ENCODE measurements around the gene PLCD3.
A peak's percentile ranks its signal among the peaks of the same experiment; 100 is the strongest.

PLCD3 gene
- 1.0 to 8.7 reads per million in 2 experiments for total RNA-seq

DNA sequence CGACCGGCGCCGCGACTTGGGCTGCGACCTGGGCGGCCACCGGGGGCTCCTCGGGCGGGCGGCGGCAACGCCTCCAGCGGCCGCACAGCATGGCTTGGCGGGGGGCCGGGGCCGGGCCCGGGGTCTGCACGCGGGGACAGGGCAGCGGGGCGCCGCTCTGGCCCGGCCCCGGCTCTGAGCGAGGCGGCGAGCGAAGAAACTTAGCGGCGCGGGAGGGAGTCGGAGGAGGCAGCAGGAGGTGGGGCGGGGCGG lies at the start of gene PLCD3:
Gene PLCD3 (minus strand): TSS at position 196 of the 252 bp plus-strand sequence. CDS start 105 bp downstream, at position 91.
- DNase-seq (ENCODE audit: low read depth): no peak

DNA sequence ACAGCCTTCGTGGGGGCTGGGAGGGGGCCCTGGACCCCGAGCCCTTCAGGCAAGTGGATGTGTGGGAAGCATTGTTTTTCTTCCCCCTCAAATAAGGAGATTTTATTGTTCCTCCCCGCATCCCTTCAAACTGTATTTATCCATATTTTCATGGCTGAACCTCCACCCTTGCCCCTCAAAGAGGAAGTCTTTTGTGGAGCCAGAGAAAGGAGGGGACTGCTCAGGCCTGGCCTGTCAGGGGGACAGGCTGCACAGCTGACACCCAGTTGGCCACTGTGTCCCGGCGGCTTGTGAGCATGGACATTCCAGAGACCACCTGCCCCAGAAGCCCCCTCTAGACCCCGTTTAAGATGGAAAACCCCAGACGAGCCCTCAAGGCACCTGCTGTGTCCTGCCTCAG lies 45.2 kb upstream of the PLCD3 start:
- no peak for DNase-seq (ENCODE audit: low read depth)

DNA sequence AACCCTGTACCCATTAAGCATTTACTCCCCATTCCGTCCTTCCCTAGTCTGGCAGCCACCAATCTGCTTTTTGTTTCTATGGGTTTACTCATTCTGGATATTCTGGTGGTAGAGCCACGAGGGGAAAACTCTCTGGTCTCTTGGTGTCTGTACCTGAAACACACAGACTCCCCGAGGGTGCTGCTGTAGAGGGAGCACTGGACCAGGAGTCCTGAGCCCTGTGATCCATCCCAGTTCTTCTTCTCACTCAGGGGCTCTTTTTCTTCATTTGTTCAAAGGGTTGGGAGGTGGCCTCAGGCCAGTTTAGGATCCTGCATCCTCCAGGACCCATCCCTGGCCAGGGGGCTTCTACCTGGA lies 43.4 kb upstream of the PLCD3 start:
- DNase-seq (ENCODE audit: low read depth): no peak

GRCh38 chr17:45172541-45173286 lies 40.4 kb upstream of the PLCD3 start:
- DNase-seq (ENCODE audit: low read depth): no peak

- DNase-seq (ENCODE audit: low read depth): no peak
Observed at GRCh38 chr17:45172232-45172540, 39.9 kb upstream of the PLCD3 start.

- DNase-seq (ENCODE audit: low read depth): no peak
Observed at GRCh38 chr17:45171338-45172231, 39.3 kb upstream of the PLCD3 start.

DNA sequence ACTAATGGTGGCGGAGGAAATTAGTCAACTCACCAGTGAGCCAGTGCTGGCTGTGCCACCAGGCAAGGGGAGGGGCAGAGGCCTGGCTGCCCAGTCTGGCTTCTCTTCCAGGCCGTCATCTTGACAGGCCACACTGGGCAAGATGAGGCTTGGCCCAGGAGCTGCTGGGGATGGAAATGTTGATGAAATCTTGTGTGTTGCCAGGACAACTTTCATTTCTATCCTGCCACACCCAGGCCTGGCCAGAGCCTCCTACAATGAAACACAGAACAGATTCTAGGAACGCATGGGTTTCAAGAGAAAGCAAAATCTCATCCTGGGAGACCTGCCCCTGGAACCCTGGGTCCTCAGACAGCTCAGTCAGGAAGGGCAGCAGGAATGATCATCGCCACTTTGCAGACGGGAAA lies 38.6 kb upstream of the PLCD3 start:
- DNase-seq (ENCODE audit: low read depth): no peak

DNA sequence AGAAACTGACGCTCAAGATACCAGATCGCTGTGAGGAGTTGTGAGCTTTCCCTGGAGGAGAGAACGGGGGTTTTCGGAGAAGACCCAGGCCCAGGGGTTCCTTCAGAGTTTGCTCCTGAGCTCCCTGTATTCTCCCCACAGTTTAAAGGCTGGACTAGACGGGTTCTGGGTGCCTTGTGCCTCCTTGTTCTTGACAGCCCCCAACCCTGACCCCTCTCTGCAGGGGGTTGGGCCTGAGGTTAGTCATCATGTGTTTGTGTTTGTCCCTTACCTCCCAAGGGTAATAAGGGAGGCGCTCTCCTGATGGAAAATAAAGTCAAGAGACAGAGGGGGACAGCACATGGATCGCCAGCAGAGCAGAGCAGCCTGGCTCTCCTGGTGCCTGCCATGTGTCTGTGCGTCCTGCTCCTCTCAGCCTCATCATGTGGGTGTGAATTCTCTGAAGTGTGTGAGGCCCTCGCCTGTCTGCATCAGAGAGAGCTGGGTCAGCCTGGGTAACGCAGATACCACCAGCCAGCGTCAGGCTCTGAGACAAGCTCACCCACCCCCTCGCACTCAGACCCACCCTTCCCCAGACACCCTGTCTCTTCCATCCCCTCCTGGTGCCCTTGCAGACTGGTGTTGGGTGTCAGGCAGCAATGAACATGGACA lies 38.1 kb upstream of the PLCD3 start:
- DNase-seq (ENCODE audit: low read depth): no peak

DNA sequence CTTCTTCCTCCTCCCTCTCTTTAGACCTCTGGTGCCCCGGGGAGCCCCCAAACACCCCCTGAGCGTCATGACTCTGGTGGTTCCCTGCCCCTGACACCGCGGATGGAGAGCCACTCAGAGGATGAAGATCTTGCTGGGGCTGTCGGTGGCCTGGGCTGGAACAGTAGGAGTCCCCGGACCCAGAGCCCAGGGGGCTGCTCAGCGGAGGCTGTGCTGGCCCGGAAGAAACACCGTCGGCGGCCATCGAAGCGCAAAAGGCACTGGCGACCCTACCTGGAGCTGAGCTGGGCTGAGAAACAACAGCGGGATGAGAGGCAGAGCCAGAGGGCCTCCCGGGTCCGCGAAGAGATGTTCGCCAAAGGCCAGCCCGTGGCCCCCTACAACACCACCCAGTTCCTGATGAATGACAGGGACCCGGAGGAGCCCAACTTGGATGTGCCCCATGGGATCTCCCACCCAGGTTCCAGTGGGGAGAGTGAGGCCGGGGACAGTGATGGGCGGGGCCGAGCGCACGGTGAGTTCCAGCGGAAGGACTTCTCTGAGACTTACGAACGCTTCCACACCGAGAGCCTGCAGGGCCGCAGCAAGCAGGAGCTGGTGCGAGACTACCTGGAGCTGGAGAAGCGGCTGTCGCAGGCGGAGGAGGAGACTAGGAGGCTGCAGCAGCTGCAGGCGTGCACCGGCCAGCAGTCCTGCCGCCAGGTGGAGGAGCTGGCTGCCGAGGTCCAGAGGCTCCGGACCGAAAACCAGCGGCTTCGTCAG lies 36.9 kb upstream of the PLCD3 start:
- DNase-seq (ENCODE audit: low read depth): no peak

DNA sequence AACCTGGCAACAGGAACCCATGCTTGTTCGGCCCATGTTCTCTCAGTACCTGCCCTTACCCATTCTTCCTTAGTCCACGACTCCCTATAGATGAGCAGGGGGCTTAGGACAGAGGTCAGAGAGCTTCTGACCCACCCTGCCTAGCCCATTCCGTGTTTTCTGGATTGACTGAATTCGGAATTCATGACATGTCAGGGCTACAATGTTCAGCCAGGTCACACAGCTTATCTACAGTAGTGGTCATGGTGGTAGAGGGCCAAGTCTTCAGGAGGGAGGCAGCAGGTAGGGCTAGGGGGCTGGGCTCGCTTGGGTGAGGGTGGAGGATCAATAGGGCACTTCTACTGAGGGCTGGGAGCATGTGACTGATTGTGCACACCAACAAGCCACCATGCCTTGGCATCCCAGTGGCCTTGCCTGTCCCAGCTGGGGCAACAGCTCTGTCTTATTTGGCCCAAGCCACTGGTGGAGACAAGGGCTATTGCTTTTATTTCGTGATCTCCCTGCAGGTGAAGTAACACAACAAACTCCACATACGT lies 32.5 kb upstream of the PLCD3 start:
- DNase-seq (ENCODE audit: low read depth): no peak

DNA sequence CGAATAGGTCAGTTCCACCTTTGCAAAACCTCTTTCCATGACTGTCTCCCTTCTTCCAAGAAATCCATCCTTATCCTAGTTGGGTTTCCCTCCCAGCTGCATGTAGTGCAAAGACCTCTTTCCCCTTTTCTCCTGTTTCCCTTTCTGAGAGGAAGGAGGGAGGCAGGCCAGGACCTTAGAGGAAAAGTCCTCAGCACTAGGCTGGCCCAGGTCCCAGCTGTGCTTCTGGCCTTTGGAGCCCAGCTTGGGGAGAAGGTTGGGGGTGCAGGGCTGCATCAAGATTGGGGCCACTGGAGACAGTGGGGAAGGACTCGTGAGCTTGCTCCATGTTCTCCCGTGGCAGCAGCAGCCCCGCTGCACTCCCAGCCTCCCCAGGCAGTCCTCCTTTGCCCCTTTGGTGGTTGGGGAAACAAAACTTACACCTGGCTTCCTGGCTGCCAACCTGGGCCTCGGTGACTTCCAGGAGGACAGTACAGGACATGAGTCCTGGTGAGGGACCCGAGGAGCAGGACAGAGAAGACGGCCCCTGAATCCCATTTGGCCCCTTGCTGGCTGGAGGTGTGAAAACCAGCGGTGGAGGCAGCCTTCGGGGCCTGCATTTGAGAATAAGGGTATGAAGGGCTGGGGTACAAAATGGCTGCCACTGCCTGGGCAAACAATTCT lies 29.8 kb upstream of the PLCD3 start:
- no peak for DNase-seq (ENCODE audit: low read depth)

GRCh38 chr17:45161288-45162024 lies 29.1 kb upstream of the PLCD3 start, which contains the start of gene HEXIM2:
Gene HEXIM2, plus strand, starts transcription at chr17:45161875. Its CDS starts 919 bp downstream, at chr17:45162794.
- DNase-seq (ENCODE audit: low read depth): peak; percentile 96

DNA sequence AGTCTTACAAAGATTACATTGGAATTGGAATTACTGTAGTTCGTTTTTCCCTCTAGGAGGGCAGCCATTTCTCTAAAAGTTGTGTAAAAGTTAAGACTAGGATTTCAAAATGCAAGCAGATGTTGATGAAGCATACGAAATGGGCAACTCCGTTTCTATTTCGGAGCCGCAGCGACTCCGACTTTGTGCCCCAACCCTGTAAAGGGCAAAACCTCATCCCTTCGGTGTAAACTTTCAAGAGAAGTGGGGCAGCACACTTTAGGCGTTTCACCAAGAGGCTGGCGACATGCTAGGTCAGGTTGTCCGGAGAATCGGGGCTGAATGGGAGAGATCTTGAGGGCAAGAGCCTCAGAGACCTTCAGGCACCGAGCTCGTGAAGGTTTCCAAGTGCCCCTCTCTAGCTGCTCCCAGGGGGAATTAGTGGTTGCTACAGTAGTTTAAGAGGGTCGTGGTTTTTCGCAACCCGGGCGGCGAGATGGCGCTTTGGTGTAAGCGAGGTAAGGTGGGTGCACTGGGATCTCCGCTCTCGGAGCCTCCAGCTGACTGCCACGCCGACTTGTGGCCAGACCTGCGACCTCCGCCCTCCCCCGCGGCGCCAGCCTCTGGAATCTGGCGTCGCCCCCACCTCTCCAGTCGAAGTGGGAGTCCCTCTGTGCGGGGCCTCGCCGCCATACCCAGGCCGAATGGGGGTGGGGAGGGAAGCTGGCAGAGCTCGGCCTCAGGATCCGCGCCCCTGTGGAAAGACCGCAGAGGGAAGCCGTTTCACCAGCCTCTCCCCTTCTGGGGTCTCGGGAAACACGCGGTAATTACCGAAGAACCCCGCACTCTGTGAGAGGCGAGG lies 28.4 kb upstream of the PLCD3 start:
- peak; percentile 42 for DNase-seq (ENCODE audit: low read depth)

DNA sequence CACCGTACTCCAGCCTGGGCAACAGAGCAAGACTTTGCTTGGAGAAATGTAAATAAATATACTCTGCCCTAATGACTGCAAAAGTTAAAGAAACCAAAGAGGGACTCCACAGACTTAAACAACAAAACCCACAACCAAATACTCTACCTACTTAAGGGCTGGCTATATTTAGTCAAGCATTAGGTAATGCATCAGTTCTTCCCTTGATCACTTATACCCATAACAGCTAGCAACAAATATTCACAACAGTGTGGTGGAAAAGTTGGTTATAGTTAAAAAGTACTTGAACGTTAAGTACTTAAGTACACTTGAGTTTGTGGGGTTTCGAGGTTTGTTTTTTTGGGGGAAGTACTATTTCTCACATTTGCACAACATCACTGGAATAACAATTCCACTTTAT lies 23.9 kb upstream of the PLCD3 start:
- DNase-seq (ENCODE audit: low read depth): no peak

DNA sequence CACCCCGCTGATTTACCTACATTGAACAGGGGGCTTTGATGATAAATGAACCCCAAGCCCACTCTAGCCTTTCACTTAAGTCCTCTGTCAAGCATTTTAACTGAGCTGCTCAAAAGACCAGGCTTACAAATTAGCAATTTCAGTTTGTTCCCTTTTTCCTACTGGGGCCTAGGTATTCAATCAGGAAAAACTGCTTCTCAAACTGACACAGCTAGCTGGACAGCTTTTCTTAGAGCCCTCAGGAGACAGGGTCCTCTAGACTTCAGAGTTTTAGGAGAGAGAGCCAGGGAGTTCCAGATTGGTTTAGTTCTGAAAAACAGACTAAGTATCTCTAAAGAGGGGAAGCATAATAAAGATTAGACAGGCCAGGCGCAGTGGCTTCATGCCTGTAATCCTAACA lies 23.2 kb upstream of the PLCD3 start:
- no peak for DNase-seq (ENCODE audit: low read depth)

DNA sequence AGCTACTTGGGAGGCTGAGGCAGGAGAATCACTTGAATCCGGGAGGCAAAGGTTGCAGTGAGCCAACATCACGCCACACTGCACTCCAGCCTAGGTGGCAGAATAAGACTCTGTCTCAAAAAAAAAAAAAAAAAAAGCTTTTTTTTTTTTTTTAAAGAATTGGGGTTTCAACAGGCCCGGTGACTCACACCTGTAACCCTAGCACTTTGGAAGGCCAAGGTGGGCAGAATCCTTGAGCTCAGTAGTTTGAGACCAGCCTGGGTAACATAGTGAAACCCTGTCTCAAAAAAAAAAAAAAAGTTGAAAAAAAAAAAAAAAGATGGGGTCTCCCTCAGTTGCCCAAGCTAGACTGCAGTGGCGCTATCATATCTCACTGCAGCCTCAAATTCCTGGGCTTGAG lies 22.7 kb upstream of the PLCD3 start:
- DNase-seq (ENCODE audit: low read depth): no peak

DNA sequence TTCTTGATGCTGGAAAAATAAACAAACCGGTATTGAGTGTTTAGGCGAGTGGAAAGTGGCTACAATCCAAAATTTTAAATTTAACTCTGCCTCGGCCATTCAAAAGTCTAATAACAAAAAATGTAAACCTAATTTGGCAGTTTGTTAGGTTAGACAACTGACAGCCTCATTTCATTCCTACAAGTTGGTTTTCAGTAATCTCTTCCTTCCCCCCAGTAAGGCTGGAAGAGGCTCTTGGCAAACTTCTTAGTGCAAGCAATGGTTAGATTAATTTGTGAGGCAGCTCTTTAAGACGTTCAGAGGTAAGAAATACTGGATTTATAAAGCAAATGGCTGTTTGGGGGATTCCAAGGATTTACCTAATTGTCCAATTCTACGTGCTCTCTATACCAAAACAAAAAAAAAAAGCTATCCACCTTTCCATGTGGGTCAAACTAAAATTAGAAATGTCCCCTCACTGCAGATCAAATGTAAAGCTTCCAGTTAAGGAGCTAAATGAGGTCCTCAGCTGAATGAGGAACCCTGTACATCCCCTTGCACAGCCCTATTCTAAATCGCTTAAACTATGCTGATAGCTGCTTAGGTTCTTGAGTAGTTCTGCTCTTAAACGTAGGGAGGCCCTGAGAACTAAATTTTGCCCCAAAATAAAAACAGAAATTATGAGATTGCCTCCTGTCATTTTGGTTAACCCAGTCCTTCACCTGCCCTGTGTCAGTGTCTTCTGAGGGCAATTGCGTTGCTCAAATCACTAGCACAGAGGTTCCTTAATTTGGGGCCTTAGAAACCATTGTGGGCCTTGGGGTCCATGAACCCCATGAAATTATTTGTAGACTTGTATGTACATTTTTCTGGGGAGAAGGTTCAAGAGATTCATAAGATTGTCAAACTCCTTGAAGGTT lies 18.8 kb upstream of the PLCD3 start:
- DNase-seq (ENCODE audit: low read depth): no peak
